Activated T-helper 17 cell treated with anti-CD3 and anti-CD28 coated beads, Interleukin-2, amount 50 U/mL, for 72 hours (primary cell): ENCODE measurements around the gene OSM. TPM values are rescaled to one million over a fixed set of nuclear protein-coding genes. Genes with fewer than 3 reads are reported as not detected.
A peak's percentile ranks its signal among the peaks of the same experiment; 100 is the strongest.
"Not testable (repeated sequence)": the region's sequence is repeated elsewhere in the genome, so short reads cannot be mapped to it uniquely, and the experiment has no call there.

ENCODE experiments used
- ATAC-seq: fragments of 150-1000 bp; cut with Tn5 transposase; replicated peaks from 2 replicates; pipeline ENCODE4 v1.10.0; 2021; ENCODE audit warnings: mild to moderate bottlenecking, moderate library complexity
- H3K27ac Mint-ChIP-seq: one replicate; pipeline ENCODE4 v1.8.0; 2022; ENCODE audit warnings: mixed read lengths
- H3K27me3 Mint-ChIP-seq: one replicate; pipeline ENCODE4 v1.8.0; 2022; ENCODE audit warnings: mixed read lengths
- H3K36me3 Mint-ChIP-seq: one replicate; pipeline ENCODE4 v1.8.0; 2022; ENCODE audit warnings: low read depth, mild to moderate bottlenecking, mixed read lengths
- H3K4me1 Mint-ChIP-seq: one replicate; pipeline ENCODE4 v1.8.0; 2022; ENCODE audit warnings: mixed read lengths
- H3K4me3 Mint-ChIP-seq: one replicate; pipeline ENCODE4 v1.8.0; 2022; ENCODE audit warnings: mild to moderate bottlenecking, mixed read lengths
- H3K9me3 Mint-ChIP-seq: one replicate; pipeline ENCODE4 v1.8.0; 2022; ENCODE audit warnings: mixed read lengths
- total RNA-seq, 2 donors: library from RNA; stranded (reverse); gene quantifications; one replicate each; pipeline ENCODE4 v1.2.3, GENCODE V29; 2022

OSM gene
- total RNA-seq, 2 donors from 2014 or later, result 41.1 to 88.6 TPM

DNA sequence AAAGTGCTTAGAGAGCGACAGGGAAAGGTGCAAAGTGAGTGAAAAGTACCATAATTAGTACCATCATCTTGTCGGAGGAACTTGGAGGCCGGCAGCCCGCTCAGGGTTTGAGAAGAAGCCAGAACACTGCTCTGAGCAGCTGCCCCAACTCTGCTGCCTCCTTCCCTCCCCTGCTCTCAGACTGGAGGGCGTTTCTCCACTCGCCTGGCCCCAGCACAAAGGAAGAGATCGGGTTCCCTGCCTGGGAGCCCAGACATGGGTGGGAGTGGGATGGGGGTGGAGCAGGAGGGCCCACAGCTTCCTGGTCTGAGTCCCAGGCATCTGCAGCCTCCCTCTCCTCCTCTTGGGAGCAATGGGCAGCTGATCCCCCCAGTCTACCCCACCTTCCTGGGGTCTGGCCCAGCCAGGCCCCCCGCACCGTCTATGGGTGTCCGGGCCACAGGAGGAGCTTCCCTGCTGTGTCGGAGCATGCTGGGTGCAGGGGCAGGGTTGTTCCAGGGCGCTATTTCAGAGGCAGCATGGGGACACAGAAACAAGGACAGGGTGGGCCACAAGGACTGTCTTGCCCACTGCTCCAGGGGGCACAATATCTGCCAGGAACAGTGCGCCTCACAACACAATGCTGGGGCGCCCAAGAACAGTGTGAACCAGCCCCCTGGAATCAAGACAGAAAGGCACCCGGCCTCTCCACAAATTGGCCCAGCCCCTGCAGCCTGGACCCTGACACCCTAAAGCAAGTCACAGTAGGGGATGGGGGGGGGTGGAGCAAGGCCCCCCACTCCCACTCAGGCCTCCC is 24.9 kb downstream of the OSM start:
- Mint-ChIP-seq H3K36me3 (peaks cover 66% of the 10 kb centered on the region), H3K27ac (peak overlapping the region; percentile 70), H3K4me3 (peak overlapping the region; percentile 80), H3K27me3 (no peaks in the 10 kb centered on the region), H3K9me3 (no peaks in the 10 kb centered on the region), H3K4me1 (peaks cover 10% of the 10 kb centered on the region)
- no peak for ATAC-seq

DNA sequence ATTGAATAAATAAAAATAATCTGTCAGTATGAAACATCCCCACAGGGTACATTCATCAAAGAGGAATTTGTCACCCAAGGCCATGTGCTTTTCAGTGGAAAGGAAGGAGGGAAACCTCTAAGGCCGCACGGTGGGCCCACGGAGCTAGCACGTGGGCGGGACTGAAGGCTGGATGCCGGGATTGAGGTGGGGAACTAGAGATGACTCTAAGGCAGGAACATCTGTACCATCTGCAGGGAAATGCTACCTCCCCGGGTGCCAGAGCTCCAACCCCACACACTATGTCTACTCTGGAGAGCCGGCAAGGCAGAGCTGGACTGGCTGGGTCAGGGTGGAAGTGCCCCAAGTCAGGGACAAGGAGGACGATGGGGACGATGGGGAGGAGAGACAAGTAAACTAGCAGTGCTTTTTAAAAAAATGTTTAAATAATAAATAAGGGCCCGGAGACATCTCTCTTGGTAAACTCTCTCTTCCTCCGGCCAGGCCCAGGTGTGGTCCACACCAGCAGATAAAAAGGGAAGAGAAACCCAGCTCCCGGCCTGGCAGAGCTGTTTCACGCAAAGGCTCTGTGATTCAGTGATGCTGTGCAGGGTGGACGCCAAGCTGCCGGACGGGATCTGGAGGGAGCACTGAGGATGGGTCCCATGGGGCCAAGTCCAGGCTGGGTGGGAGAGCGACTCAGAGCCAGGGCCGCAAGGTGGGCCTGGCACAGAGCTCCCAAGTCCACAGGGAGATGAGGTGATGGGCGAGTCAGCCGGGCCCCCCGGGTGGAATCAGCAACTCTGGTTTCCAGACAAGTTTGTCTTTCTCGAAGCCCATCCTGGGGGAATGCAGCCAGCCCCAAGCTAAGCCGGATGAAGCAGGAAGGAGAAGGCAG is 25.9 kb downstream of the OSM start:
- H3K27ac Mint-ChIP-seq, result peak overlapping the region; percentile 58
- ATAC-seq, result no peak
- H3K36me3 Mint-ChIP-seq, result peaks cover 56% of the 10 kb centered on the region
- peaks cover 5% of the 10 kb centered on the region for H3K4me1 Mint-ChIP-seq
- H3K4me3 Mint-ChIP-seq, result peak overlapping the region; percentile 80
- H3K9me3 Mint-ChIP-seq, result no peaks in the 10 kb centered on the region
- H3K27me3 Mint-ChIP-seq, result no peaks in the 10 kb centered on the region

DNA sequence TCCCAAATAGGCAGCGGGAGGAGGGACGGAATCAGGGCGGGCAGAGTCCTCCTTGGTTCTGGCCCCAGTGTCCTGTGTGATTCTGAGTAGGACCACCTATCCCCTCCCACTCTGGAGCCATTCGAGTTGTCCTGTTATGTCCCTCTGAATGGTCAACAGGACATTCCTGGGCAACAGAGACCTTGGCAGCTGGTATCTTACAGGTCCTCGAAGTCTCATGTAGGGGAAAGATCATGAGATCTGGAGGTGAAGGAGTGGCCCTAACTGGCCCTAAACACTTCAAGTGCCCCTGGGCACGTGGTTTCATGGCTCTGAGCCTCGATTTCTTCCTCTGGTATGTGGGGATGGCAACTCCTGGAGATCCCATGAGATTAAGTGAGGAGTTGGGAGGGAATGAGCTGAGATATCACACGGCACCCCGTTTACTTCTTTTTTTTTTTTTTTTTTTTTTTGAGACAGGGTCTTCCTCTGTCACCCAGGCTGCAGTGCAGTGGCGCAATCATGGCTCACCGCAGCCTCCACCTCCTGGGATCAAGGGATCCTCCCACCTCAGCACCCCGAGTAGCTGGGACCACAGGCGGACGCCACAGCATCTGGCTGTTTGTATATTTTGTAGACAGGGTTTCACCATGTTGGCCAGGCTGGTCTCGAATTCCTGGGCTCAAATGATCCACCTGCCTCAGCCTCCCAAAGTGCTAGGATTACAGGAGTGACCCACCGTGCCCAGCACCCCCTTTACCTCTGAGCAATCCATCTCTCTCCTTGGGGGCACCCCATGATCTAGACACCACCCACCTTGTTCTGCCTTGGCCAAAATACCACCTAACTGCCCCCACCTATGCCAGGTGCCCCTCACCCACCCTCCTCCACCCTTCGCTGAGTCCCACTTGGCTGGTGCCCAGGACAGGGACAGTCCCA is 26.9 kb downstream of the OSM start:
- peak; percentile 8 for ATAC-seq
- H3K4me3 Mint-ChIP-seq, result no peak overlapping the region
- peaks cover 5% of the 10 kb centered on the region for H3K4me1 Mint-ChIP-seq

DNA sequence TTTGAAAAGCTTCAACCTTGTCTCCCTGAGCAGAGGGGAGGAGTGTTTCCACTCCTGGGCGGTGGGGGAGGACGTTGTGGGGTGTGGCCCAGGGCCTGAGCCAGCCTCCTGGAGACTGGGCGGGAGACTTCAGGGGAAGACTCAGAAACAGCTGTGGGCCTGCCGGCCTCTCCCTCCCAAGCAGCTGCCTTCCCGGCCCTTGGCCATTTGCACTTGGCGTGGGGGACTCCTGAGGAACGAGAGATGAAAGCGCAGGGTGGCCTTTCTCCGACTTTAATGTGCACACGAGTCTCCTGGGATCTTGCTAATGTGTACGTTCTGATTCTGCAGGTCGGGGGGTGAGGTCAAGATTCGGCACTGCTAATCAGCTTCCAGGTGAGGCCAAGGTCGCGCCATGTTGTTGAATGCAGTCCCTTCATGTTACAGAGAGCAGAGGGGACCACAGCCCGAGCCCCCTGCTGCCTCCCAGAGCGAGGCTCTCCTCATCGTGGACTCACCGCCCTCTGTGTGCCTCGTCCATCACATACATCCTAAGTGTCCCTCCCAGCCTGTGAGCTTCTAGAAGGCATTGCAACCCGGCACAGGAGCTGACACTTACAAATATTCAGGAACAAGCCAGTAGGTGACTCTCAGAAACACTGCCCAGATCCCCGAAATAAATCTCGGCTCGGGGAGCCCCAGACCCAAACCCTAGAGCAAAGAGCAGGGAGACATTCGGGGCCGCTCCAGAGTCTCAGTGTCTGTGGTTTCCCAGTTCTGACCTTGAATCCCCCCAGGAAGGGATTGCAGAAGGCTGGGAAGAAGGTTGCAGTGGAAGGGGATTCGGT is 27.8 kb downstream of the OSM start:
- Mint-ChIP-seq H3K27me3 (no peaks in the 10 kb centered on the region), H3K9me3 (no peaks in the 10 kb centered on the region), H3K27ac (peak overlapping the region; percentile 69), H3K4me1 (peaks cover 5% of the 10 kb centered on the region), H3K4me3 (no peak overlapping the region), H3K36me3 (peaks cover 37% of the 10 kb centered on the region)
- ATAC-seq, result no peak

More for the DNA sequence above, 26.9 kb downstream of the OSM start:
- H3K27ac Mint-ChIP-seq, result no peak overlapping the region
- peaks cover 45% of the 10 kb centered on the region for H3K36me3 Mint-ChIP-seq
- H3K27me3 Mint-ChIP-seq, result no peaks in the 10 kb centered on the region
- H3K9me3 Mint-ChIP-seq, result no peaks in the 10 kb centered on the region

DNA sequence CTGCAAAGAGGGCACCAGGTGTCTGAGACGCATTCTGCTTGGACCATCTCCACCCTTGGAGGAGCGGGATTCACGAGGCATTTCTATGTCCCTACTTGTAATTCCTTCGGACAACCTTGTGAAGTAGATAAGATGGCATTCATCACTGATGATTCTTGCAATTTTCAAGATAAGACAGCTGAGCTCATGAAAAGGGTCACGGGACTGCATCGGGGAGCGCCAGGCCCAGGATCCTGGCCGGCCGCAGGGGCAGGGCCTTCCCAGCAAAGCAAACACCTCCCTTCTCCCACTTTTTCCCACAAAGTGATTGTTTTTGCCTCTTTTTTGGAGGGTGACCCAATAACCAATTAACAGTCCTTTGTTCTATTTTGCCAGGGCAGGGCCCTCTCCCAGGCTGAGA is 28.5 kb downstream of the OSM start:
- H3K4me1 Mint-ChIP-seq, result peaks cover 5% of the 10 kb centered on the region
- ATAC-seq, result no peak

DNA sequence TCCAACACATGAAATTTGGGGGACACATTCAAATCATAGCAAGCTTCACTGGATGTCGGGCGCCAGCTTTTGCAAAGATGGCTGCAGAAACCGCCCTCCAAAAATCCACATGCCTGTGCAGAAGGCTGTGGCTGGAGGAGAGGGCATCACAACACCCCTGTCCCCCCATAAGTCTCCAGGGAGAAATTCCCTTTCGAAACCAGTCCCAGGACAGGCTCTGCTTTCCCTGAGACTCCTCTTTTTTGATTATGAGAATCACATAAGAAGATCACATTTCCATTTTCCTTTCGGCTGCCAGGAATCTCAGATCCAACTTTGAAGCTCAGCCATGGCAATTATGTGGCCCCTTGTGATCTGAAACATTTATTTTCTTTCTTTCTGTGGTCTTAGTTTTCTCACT is 29.8 kb downstream of the OSM start:
- Mint-ChIP-seq H3K27ac (no peak overlapping the region), H3K36me3 (peaks cover 17% of the 10 kb centered on the region), H3K4me3 (no peak overlapping the region), H3K27me3 (no peaks in the 10 kb centered on the region), H3K9me3 (no peaks in the 10 kb centered on the region), H3K4me1 (no peaks in the 10 kb centered on the region)
- ATAC-seq, result no peak

More for the DNA sequence above, 28.5 kb downstream of the OSM start:
- no peak overlapping the region for H3K4me3 Mint-ChIP-seq
- peak overlapping the region; percentile 69 for H3K27ac Mint-ChIP-seq
- H3K27me3 Mint-ChIP-seq, result no peaks in the 10 kb centered on the region
- H3K9me3 Mint-ChIP-seq, result no peaks in the 10 kb centered on the region
- peaks cover 29% of the 10 kb centered on the region for H3K36me3 Mint-ChIP-seq

DNA sequence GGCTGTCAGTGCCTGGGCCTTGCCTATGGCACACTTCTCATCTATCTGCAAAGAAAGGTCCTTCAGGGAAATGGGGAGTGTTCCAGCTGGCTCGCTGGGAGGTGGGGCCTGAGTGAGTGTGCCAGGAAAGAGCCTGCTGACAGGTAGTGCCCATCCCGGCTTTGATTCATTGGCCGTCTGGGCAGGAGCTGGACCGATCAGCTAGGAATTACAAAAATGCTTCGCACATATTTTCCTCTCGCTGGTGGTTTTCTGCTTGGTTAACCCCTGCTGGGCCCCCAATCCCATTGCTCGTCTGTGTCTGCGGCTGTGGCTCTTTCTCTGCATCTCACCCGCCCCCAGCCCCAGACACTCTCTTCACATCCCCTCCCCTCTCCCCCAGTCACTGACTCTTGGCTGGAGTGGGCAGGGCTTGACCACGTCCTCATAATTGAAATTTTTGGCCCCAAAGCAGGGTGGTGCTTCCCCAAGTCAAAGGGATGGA is 30.9 kb downstream of the OSM start:
- Mint-ChIP-seq H3K27me3 (no peaks in the 10 kb centered on the region), H3K36me3 (peaks cover 5% of the 10 kb centered on the region), H3K9me3 (no peaks in the 10 kb centered on the region)

DNA sequence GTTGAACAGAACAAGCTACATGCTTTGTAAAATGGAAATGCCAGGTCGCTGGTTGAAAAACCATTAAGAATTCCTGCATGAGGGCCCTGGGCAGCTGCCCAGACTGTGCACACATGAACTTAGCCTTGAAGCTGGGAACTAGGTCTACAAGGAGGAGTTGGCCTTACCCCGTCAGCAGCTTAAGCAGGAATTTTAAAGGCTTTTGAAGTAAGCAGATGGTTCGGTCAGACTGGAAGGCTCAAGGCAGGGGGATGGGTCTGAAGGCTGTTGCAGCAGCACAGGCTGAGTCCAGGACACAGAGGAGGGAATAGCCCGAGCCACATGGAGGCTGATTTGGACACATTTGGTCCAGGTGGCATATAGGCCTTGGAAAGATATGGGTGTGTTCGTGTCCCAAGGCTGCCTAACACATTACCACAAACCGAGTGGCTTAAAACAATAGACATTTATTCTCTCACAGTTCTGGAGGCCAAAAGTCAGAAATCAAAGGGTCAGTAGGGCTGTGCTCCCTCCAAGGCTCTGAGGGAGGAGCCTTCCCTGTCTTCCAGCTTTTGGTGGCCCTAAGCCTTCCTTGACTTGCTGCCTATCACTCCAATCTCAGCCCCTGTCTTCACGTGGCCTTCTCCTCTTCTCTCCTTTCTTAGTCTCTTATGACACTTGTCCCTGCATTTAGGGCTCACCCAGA is 31.7 kb downstream of the OSM start:
- Mint-ChIP-seq H3K4me3 (no peak overlapping the region), H3K4me1 (no peaks in the 10 kb centered on the region), H3K9me3 (no peaks in the 10 kb centered on the region), H3K27ac (no peak overlapping the region), H3K36me3 (no peaks in the 10 kb centered on the region), H3K27me3 (no peaks in the 10 kb centered on the region)
- no peak for ATAC-seq

More for the DNA sequence above, 30.9 kb downstream of the OSM start:
- no peak for ATAC-seq
- Mint-ChIP-seq H3K4me3 (no peak overlapping the region), H3K27ac (peak overlapping the region; percentile 65), H3K4me1 (no peaks in the 10 kb centered on the region)

DNA sequence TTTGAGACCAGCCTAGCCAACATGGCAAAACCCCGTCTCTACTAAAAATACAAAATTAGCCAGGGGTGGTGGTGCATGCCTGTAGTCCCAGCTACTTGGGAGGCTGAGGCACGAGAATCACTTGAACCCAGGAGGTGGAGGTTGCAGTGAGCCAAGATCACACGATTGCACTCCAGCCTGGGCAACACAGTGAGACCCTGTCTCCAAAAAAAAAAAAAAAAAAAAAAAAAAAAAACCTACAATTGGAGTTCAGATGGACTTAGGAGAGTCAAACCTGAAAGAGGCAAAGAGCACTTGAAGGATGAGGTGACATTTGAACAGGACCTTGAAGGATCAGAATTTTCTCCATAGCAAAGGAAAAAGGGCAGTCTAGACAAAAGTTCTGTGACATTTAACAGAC is 32.3 kb downstream of the OSM start:
- H3K4me1 Mint-ChIP-seq, H3K27me3 Mint-ChIP-seq, H3K27ac Mint-ChIP-seq, H3K9me3 Mint-ChIP-seq, H3K4me3 Mint-ChIP-seq, ATAC-seq, H3K36me3 Mint-ChIP-seq: not testable (repeated sequence)

DNA sequence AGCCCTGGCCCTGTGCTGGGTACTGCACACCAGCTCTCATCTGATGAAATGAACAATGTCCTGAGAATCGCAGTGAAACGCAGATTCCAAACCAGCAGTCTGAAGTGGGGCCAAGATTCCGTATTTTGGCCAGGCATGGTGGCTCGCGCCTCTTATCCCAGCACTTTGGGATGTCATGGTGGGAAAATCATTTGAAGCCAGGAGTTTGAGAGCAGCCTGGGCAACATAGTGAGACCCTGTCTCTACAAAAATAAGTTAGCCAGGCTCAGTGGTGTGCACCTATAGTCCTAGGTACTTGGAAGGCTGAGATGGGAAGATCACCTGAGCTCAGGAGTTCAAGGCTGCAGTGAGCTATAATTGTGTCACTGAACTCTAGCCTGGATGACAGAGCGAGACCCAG is 33.1 kb downstream of the OSM start:
- Mint-ChIP-seq H3K4me3 (no peak overlapping the region), H3K9me3 (no peaks in the 10 kb centered on the region), H3K36me3 (no peaks in the 10 kb centered on the region), H3K27ac (no peak overlapping the region), H3K27me3 (no peaks in the 10 kb centered on the region), H3K4me1 (no peaks in the 10 kb centered on the region)
- ATAC-seq, result no peak

DNA sequence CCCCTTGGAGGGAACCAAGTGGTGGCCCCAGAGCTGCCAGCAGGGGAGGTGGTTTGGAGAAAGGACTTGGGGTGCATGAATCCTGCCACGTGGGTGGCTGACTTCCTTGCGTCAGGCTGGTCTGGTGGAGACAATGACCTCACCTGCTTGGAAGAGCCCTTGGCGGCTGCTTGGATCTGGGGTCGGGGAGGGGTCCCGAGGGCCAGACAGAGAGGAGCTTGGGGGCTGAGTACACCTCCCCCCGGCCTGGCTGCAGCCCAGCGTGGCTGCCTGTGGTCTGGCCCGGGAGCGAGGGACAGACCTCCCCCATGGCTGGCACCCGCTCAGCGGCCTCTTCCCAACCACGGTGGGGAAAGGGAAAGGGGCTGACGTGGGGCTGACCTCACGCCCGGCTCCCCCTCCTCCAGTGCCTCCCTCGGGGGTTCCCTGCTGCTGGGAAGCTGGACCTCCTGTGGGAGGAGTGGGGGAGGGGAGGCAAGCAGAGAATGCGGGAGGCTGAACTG is 33.9 kb downstream of the OSM start:
- no peaks in the 10 kb centered on the region for H3K27me3 Mint-ChIP-seq
- no peak overlapping the region for H3K4me3 Mint-ChIP-seq
- H3K27ac Mint-ChIP-seq, result no peak overlapping the region

DNA sequence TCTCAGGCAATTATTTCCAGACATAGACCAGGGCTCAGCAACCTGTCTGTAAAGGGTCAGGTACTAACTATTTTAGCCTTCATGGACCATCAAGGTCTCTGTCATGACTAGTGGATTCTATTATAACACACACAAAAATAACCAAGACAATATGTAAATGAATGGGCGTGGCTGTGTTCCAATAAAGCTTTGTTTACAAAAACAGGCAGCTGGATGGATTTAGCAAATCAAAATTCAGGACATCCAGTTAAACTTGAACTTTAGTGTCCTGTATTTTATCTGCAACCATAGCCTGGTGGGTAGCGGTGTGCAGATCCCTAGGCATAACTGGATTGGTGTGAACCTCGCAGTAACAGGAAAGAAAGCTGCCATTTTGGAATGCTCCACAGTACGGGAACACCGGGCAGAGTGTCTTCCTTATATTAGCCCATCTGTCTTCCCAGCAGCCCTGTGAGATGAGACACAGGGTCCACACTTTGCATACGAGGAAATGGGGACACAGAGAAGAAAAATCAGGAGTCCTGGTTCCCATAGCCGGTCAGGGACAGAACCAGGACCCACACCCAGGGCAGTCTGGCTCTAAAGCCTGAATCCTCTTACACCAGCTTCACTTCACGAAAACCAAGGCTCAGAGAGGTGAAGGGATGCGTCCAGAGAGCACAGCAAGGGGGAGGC is 35.7 kb downstream of the OSM start:
- Mint-ChIP-seq H3K27ac (no peak overlapping the region), H3K27me3 (no peaks in the 10 kb centered on the region), H3K9me3 (no peaks in the 10 kb centered on the region), H3K4me3 (no peak overlapping the region), H3K36me3 (no peaks in the 10 kb centered on the region), H3K4me1 (peaks cover 6% of the 10 kb centered on the region)
- no peak for ATAC-seq

More for the DNA sequence above, 33.9 kb downstream of the OSM start:
- no peaks in the 10 kb centered on the region for H3K9me3 Mint-ChIP-seq
- H3K4me1 Mint-ChIP-seq, result peaks cover 4% of the 10 kb centered on the region
- no peak for ATAC-seq
- no peaks in the 10 kb centered on the region for H3K36me3 Mint-ChIP-seq
